Hippocampal formation (tissue), 2 donors: ENCODE data around the gene MED4.
"Not testable (repeated sequence)": the region's sequence is repeated elsewhere in the genome, so short reads cannot be mapped to it uniquely, and the experiment has no call there.

Experiments used
- DNase-seq, 2 donors: peaks; one replicate each; lab custom pipeline; 2025; lab: John Stamatoyannopoulos, UW

The MED4 gene

DNA sequence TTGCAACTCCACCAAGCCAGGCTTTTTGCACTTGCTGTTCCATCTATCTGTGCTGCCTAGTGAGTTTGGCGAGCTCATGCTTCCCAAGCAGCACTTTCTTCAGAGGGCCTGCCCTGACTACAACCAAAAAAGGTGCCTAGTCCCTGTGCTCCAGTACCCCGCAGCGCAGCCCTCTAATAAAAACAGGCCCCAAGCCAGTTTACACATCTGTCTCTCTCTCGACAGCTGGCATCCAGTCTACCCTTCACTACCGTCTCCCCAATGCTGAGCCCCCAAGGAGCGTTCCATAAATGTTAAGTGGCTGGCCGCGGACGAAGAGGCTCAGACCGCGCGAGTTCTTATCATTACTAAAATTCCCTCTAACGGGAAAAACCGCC lies 512 bp downstream of the MED4 start:
- no peak for DNase-seq

GRCh38 chr13:48093588-48093987 lies 1.3 kb downstream of the MED4 start:
- no peak for DNase-seq

DNA sequence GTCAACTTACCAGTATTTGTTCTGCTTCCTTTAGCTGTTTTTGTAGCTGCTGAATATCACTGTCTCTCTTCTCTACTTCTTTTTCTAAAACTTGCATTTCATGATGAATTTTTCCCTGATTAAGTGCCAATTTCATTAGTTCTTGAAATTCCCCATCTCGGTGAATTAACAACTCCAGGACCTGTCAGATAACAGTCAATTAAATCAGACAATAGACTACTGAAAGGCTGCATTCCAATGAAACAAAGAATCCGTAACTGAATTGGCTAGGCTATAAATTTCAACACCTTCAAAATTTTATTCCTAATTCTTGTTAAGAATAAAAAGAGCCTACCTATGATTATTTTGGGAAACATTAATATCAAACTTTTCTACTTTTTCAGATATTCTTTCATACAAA lies 8.6 kb downstream of the MED4 start:
- no peak for DNase-seq

DNA sequence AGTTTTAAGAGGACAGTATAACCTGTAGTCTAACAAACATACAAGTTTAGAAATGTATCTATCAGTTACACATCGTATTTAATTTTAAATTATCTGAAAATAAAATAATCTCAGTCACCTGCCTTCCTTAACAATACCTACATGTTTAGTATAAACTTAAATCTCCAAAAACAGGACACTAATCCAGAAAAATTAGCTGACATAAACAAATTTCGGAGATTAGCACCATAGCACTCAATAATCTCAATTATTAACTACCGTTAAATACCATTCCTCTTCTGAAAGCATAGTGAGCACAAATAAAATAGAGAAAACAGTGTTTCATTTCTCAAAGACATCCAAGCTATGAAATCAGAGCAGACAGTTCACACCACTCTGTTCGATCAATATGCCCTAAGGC lies 13.2 kb downstream of the MED4 start:
- DNase-seq = no peak

DNA sequence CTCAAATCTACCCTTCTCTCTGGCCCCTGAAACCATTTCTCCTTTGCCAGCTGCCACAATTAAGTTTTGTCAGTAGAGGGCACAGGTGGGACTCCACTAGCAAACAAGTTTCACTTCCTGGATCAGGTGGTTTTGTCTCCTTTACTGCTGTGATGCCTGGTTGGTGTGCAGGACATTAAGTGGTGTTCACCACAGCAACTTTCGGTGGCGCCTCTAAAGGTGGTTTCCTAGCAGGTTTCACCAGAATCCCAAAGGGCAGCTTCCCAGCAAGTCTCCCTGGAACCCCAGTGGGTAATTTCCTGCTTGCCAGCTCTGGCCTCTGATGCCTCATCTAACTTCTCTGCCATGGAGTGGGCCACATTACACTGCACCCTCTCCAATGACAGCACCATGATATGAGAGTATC lies 16.6 kb downstream of the MED4 start:
- no peak for DNase-seq

DNA sequence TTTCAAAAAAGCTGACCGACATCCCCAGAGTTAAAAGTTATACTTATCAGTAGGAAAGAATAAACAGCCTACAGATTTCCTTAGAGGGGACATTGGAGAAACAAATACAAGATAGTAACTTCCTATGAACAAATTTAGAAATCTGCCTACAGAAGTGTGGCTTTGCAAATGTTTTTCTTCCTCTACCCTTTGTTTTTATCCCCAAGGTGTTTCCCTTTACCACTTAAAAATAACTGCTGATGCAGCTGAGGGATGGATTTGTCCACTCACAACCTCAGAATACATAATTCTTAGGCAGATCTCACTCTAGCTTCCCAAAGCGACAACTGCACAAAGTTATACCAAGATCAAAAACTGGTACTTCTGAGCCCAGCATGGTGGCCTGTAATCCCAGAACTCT lies 20.9 kb downstream of the MED4 start:
- DNase-seq = no peak

DNA sequence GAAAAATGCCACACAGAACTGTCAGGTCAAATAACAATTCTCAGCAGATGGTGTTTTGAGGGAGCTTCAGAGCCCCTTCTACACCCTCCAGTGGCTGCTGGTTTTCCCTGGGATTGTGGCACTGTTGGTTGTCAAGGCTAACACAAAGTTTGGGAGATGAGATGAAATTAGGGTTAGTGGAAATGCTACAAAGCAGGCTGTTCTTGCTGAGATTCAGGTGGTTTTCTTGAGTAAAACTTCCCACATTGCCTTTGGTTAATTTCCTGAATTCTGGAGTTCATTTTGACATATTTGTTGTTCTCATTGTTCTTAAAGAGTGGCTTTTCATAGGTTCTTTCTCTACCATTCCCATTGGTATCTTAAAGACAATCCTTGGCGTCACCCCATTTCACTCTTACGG lies 22.1 kb downstream of the MED4 start:
- DNase-seq = no peak

DNA sequence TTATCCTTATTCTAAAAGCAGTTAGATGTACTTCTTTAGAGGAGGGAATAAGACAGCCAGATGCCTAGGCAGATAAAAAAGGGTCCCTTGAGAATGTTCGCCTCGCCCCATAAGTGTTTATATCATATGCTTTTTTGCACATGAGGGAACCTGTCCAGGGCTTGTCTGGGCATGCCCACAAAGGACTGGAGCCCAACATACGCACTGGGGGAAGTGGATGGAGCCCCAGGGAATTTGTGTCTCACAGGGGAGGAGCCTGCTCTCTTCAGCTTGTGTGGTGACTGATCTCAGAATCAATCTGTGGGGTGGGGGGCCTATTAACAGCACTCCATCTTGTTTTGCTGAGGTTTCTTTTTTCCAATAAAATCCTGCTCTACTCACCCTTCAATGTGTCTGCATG lies 22.6 kb downstream of the MED4 start:
- DNase-seq = no peak

DNA sequence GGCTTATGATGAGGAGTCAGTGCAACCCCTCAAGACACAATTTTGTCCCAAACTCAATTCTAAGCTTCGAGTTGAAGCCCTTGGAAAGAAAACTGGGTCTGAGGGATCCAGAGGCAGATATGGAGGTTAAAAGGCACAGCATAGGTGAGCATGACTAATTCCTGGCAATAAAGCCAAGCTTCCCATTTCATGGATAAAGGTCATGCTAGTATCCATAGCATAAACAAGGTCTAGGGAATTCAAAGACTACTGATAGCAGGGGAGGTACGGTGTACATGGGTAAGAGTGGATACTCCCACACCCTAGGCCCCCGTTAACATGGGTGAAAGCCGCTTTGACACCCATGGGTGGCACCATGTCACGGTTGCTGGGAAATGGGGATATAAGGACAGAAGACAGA lies 24.0 kb downstream of the MED4 start:
- DNase-seq = no peak

GRCh38 chr13:48069573-48069972 lies 25.3 kb downstream of the MED4 start:
- DNase-seq = no peak

GRCh38 chr13:48068952-48069351 lies 26.0 kb downstream of the MED4 start:
- DNase-seq = no peak

GRCh38 chr13:48068036-48068435 lies 26.9 kb downstream of the MED4 start:
- DNase-seq = no peak

DNA sequence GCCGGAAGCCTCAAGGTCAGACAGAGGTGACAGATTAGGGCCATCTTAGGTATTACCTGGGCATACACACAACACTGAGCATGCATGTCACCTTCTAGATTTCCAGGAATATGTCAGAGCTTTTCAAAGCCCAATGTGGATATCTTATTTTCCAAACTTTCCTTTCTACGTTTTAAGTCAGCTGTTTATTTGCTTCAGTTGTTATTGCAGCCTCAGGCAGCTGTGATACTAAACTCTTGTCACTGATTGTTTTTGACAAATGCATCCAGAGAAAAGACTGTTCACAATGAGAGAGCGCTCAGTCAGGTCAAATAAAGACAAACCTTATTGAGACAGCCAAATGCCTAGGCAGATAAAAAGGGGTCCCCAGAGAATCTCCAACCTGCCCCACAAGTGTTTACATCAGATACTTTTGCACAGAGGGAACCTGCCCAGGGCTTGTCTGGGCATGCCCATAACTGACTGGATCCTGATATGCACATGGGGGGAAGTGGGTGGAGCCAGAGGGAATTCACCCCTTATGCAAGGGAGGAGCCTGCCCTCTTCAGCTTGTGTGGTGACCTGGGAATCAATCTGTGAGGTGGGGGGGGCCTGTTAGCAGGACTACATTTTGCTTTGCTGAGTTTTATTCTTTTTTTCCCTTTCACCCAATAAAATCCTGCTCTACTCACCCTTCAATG lies 28.5 kb downstream of the MED4 start:
- no peak for DNase-seq

DNA sequence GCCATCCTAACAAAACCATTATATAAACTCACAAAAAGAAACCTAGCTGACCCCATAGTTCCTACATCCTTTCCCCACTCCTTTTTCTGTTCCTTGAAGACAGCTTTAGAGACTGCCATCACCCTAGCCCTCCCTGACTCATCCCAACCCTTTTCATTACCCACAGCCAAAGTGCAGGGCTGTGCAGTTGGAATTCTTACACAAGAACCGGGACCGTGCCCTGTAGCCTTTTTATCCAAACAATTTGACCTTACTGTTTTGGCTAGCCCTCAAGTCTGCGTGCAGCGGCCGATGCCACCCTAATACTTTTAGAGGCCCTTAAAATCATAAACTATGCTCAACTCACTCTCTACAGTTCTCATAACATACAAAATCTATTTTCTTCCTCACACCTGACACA lies 35.0 kb downstream of the MED4 start:
- DNase-seq = not testable (repeated sequence)

DNA sequence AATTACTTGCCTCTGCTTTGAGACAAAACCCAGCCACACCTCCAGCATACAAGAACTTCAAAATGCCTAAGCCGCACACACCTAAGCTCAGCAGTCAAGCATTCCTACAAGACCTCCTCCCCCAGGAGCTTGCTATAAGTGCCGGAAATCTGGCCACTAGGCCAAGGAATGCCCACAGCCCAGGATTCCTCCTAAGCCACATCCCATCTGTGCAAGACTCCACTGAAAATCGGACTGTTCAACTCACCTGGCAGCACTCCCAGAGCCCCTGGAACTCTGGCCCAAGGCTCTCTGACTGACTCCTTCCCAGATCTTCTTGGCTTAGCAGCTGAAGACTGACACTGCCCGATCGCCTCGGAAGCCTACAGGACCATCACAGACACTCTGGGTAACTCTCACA lies 36.4 kb downstream of the MED4 start:
- DNase-seq = not testable (repeated sequence)

GRCh38 chr13:48055712-48056111 lies 39.2 kb downstream of the MED4 start:
- DNase-seq = no peak

DNA sequence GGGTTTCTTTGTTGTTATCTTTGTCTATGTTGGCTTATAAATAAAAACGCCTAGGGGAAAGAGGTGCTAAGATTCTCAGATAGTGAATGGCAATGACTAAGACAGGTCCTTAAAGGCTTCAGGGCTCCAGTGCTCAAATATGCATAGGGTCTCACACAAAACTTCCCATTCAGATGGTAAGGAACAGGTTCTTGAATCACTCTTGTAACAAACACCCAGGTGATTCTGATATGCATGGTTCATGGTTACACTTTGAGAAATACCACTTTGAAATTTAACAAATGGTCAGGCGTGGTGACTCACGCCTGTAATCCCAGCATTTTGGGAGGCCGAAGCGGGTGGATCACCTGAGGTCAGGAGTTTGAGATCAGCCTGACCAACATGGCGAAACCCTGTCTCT lies 40.3 kb downstream of the MED4 start:
- DNase-seq = no peak

- DNase-seq = no peak
These were observed 44.4 kb downstream of the MED4 start for GRCh38 chr13:48050550-48050949.

DNA sequence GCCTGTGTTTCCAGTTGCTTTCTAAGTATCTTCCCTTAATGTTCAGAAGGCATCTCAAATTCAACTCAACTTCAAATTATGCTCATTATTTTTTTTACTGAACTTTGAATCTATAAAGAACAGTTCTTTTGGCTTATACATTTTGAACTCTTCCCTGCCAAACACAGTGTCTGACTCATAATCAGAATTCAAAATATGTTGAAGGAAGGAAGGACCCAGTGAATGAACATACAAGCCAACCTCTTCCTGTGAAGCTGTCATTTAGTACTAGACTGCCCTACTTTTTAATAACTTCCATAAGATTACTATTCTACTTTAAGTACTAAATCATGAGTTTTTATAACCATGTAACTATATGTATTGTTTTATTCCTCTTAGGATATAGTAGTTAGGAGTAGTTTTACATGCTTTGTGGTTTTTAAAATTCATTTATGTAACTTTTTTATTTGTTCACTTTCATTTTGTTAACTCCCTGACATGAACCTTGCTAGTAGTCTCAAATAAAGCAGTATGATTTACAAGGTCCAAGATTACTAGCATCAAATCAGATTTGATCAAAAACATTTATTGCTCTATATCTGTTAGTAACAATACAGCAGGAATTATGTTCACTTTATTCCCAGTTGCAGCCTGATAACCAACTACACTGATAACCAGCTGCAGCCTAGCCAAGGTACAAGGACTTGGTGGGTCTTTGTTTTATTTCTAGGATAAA lies 51.0 kb downstream of the MED4 start:
- DNase-seq = no peak

- no peak for DNase-seq
These were observed 52.0 kb downstream of the MED4 start for GRCh38 chr13:48042894-48043293.

- no peak for DNase-seq
These were observed 54.0 kb downstream of the MED4 start for GRCh38 chr13:48040896-48041295.

- DNase-seq = no peak
These were observed 54.9 kb downstream of the MED4 start for GRCh38 chr13:48040049-48040448.

DNA sequence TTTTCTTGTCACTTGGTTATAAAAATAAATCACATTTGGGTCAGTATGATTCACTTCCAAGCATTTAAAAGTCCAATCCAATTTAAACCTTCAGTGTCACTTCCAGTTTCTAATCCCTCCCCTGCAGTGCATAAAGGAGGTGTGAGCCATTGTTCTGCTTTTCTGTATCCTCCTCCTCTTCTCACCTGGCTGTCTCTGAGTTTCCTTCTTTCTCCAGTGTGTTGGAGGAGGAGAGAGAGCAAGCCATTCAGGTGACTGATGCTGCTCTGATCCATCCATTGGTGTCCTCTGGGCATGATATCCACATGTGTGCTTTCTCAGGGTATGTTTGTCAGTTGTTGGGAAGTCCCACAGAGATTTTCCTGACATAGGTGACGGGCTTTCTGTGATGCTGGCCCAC lies 56.1 kb downstream of the MED4 start:
- no peak for DNase-seq
